ENCODE measurements around the gene PSMC6.

DNA sequence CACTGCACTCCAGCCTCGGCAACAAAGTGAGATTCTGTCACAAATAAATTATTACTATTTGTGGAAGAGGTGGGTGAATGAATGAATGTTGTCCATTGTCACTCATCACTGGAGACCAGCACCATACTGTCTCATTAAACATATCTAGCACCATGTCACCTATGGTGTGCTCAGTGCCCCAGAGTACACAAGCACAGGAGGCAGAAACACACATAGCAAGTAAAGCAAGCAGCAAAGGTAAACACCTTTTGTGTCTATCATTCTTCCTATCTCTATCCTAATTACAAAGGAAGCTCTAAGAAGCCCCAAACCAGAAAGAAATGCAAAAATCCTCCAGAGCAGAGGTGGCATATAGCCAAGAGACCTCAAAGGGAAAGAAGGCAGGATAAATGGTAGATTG is 20.8 kb upstream of the PSMC6 start:
- TF ChIP-seq, protein P1, sequence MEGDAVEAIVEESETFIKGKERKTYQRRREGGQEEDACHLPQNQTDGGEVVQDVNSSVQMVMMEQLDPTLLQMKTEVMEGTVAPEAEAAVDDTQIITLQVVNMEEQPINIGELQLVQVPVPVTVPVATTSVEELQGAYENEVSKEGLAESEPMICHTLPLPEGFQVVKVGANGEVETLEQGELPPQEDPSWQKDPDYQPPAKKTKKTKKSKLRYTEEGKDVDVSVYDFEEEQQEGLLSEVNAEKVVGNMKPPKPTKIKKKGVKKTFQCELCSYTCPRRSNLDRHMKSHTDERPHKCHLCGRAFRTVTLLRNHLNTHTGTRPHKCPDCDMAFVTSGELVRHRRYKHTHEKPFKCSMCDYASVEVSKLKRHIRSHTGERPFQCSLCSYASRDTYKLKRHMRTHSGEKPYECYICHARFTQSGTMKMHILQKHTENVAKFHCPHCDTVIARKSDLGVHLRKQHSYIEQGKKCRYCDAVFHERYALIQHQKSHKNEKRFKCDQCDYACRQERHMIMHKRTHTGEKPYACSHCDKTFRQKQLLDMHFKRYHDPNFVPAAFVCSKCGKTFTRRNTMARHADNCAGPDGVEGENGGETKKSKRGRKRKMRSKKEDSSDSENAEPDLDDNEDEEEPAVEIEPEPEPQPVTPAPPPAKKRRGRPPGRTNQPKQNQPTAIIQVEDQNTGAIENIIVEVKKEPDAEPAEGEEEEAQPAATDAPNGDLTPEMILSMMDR (IDR thresholded peaks at IDR 0.05) = no peak
- no peak for TF ChIP-seq POLR2A (IDR thresholded peaks at IDR 0.05)
